HuH-7 (cell line): Measurements from ENCODE around the gene ABHD6.
"Not testable (repeated sequence)": the region's sequence is repeated elsewhere in the genome, so short reads cannot be mapped to it uniquely, and the experiment has no call there.

ENCODE experiments used
- DNase-seq: peaks from one replicate; pipeline ENCODE4 v3.0.0; 2011; ENCODE audit warnings: low spot score

ABHD6 gene

GRCh38 chr3:58242860-58243259 lies 5.3 kb downstream of the ABHD6 start:
- DNase-seq, result not testable (repeated sequence)

GRCh38 chr3:58243976-58244585 lies 6.5 kb downstream of the ABHD6 start:
- no peak for DNase-seq

GRCh38 chr3:58246148-58247047 lies 8.8 kb downstream of the ABHD6 start:
- no peak for DNase-seq

GRCh38 chr3:58249358-58250092 lies 11.9 kb downstream of the ABHD6 start:
- DNase-seq, result peak; percentile 24

- DNase-seq, result no peak
Observed at GRCh38 chr3:58250093-58250707, 12.6 kb downstream of the ABHD6 start.

- DNase-seq, result no peak
Observed at GRCh38 chr3:58251631-58252035, 14.0 kb downstream of the ABHD6 start.

- DNase-seq, result no peak
Observed at GRCh38 chr3:58254144-58254543, 16.6 kb downstream of the ABHD6 start.

- no peak for DNase-seq
Observed at GRCh38 chr3:58256061-58256460, 18.5 kb downstream of the ABHD6 start.

GRCh38 chr3:58256511-58256910 lies 18.9 kb downstream of the ABHD6 start:
- no peak for DNase-seq

GRCh38 chr3:58258392-58259055 lies 20.9 kb downstream of the ABHD6 start:
- no peak for DNase-seq

- DNase-seq, result no peak
Observed at GRCh38 chr3:58260261-58260731, 22.7 kb downstream of the ABHD6 start.

- no peak for DNase-seq
Observed at GRCh38 chr3:58260733-58261132, 23.1 kb downstream of the ABHD6 start.

GRCh38 chr3:58261954-58262666 lies 24.5 kb downstream of the ABHD6 start:
- DNase-seq, result no peak

- no peak for DNase-seq
Observed at GRCh38 chr3:58266577-58266976, 29.0 kb downstream of the ABHD6 start.

GRCh38 chr3:58267543-58267942 lies 30.0 kb downstream of the ABHD6 start:
- not testable (repeated sequence) for DNase-seq

- DNase-seq, result no peak
Observed at GRCh38 chr3:58269356-58269755, 31.8 kb downstream of the ABHD6 start.

GRCh38 chr3:58270485-58270884 lies 32.9 kb downstream of the ABHD6 start:
- no peak for DNase-seq

- DNase-seq, result no peak
Observed at GRCh38 chr3:58271901-58272501, 34.4 kb downstream of the ABHD6 start.

- no peak for DNase-seq
Observed at GRCh38 chr3:58272891-58273290, 35.3 kb downstream of the ABHD6 start.

- not testable (repeated sequence) for DNase-seq
Observed at GRCh38 chr3:58273362-58273761, 35.8 kb downstream of the ABHD6 start.
